A549 (cell line): ENCODE results near the gene SLC6A6. TPM values are rescaled to one million over a fixed set of nuclear protein-coding genes. Genes with fewer than 3 reads are reported as not detected.

Experiments used
- ATAC-seq, 2 experiments: fragments of 200-7000 bp in 1 of 2; fragments of >200 bp in 1 of 2; cut with Nextera tagmentation in 1 of 2; cut with Tn5 transposase in 1 of 2; 3 replicates each; pipeline versions ENCODE4 v1.8.0 to v1.9.1; 2018 to 2020; ENCODE audit warnings: mild to moderate bottlenecking in 1 of 2, moderate library complexity in 1 of 2
- CTCF ChIA-PET: fragments of 300-600 bp; sonication (Branson Sonifier 250); formaldehyde crosslinking; extraction: SDS; loops from one replicate; lab custom pipeline; 2021; ENCODE audit warnings: antibody characterized with exemption, inconsistent platforms; lab: Yijun Ruan, JAX
- POLR2A ChIA-PET: fragments of 350-600 bp; formaldehyde crosslinking; extraction: SDS; loops from one replicate; lab custom pipeline; 2021; ENCODE audit warnings: antibody characterized with exemption, inconsistent platforms; lab: Yijun Ruan, JAX
- DNase-seq, 2 experiments: peaks; one replicate each; pipeline versions ENCODE4 v3.0.0 to v3.0.0-alpha.2; 2011 to 2016; ENCODE audit warnings: low read depth in 1 of 2, low spot score in 1 of 2
- FAIRE-seq: peaks from 2 replicates; lab custom pipeline; 2011; peaks lifted over from hg19 to GRCh38; lab: Jason Lieb, UNC
- H3K27ac ChIP-seq, 2 experiments: fragments of >200 bp; sonication (Bioruptor Twin); formaldehyde crosslinking; 3 replicates each; pipeline ENCODE4 v1.5.1; 2016 to 2017
- H3K4me1 ChIP-seq: fragments of >200 bp; sonication (Bioruptor Twin); formaldehyde crosslinking; 3 replicates; pipeline ENCODE4 v1.6.1; 2016
- H3K4me2 ChIP-seq: fragments of >200 bp; sonication (Bioruptor Twin); formaldehyde crosslinking; 3 replicates; pipeline ENCODE4 v1.6.1; 2016
- H3K4me3 ChIP-seq: fragments of >200 bp; sonication (Bioruptor Twin); formaldehyde crosslinking; 3 replicates; pipeline ENCODE4 v1.5.1; 2016
- H3K9me3 ChIP-seq: fragments of >200 bp; sonication (Bioruptor Twin); formaldehyde crosslinking; 3 replicates; pipeline ENCODE4 v1.6.1; 2016
- CBX2 ChIP-seq: fragments of 200-600 bp; sonication (generic); IDR thresholded peaks from 2 replicates; pipeline ENCODE4 v1.6.1; 2016; ENCODE audit warnings: low read depth, mild to moderate bottlenecking, borderline replicate concordance
- CBX8 ChIP-seq: fragments of 200-600 bp; sonication (generic); IDR thresholded peaks from 2 replicates; pipeline ENCODE4 v1.6.1; 2016
- EHMT2 ChIP-seq: fragments of 200-600 bp; sonication (generic); IDR thresholded peaks from 2 replicates; pipeline ENCODE4 v1.6.1; 2016; ENCODE audit warnings: antibody characterized with exemption, low read depth, mild to moderate bottlenecking, moderate library complexity
- EP300 ChIP-seq, 2 experiments: fragments of >200 bp; sonication (Bioruptor Twin); formaldehyde crosslinking; IDR thresholded peaks; 2 replicates in 1 of 2; 3 replicates in 1 of 2; pipeline ENCODE4 v1.6.1; 2016 to 2017
- FOSB ChIP-seq: fragments of 250-450 bp; sonication (Bioruptor Pico); IDR thresholded peaks from 2 replicates; pipeline ENCODE4 v1.5.0; 2020; ENCODE audit warnings: mild to moderate bottlenecking, moderate library complexity
- FOXS1 ChIP-seq: fragments of 250-450 bp; sonication (Bioruptor Pico); IDR thresholded peaks from 2 replicates; pipeline ENCODE4 v1.5.0; 2020; ENCODE audit warnings: mild to moderate bottlenecking, moderate library complexity
- GATA3 ChIP-seq: IDR thresholded peaks from 2 replicates; pipeline ENCODE4 v1.6.1; 2012; ENCODE audit warnings: borderline replicate concordance
- HDAC2 ChIP-seq: fragments of 200-600 bp; sonication (generic); IDR thresholded peaks from 2 replicates; pipeline ENCODE4 v1.6.1; 2016
- HOXB13 ChIP-seq: fragments of 250-450 bp; sonication (Bioruptor Pico); IDR thresholded peaks from 2 replicates; pipeline ENCODE4 v1.5.0; 2020; ENCODE audit warnings: low read depth, mild to moderate bottlenecking, moderate library complexity
- KDM1A ChIP-seq: fragments of 200-600 bp; sonication (generic); IDR thresholded peaks from 2 replicates; pipeline ENCODE4 v1.6.1; 2016; ENCODE audit warnings: low read depth, mild to moderate bottlenecking
- KDM5A ChIP-seq: fragments of 200-600 bp; sonication (generic); IDR thresholded peaks from 2 replicates; pipeline ENCODE4 v1.6.1; 2016; ENCODE audit warnings: antibody characterized with exemption, mild to moderate bottlenecking
- PHF8 ChIP-seq: fragments of 200-600 bp; sonication (generic); IDR thresholded peaks from 2 replicates; pipeline ENCODE4 v1.6.1; 2016; ENCODE audit warnings: low read depth, mild to moderate bottlenecking, antibody characterized with exemption, moderate library complexity, borderline replicate concordance
- POLR2A ChIP-seq: IDR thresholded peaks from 2 replicates; pipeline ENCODE4 v1.6.1; 2012; ENCODE audit warnings: mild to moderate bottlenecking, low read length
- POLR2AphosphoS2 ChIP-seq: conservative IDR thresholded peaks from 2 replicates; pipeline ENCODE4 v1.6.1; 2012; ENCODE audit warnings: low read length, improper control_type of control experiment, inconsistent platforms
- RARB ChIP-seq: fragments of 250-450 bp; sonication (Bioruptor Pico); IDR thresholded peaks from 2 replicates; pipeline ENCODE4 v1.8.0; 2021; ENCODE audit warnings: mild to moderate bottlenecking, moderate library complexity
- RFX5 ChIP-seq: fragments of 450-650 bp; IDR thresholded peaks from 2 replicates; pipeline ENCODE4 v1.7.1; 2014; ENCODE audit warnings: antibody characterized with exemption, mild to moderate bottlenecking, moderate library complexity
- RNF2 ChIP-seq: fragments of 200-600 bp; sonication (generic); IDR thresholded peaks from 2 replicates; pipeline ENCODE4 v1.6.1; 2016; ENCODE audit warnings: low read depth, mild to moderate bottlenecking, antibody characterized with exemption, moderate library complexity, borderline replicate concordance
- SMC3 ChIP-seq: fragments of >200 bp; sonication (Bioruptor Twin); formaldehyde crosslinking; IDR thresholded peaks from 3 replicates; pipeline ENCODE4 v1.6.1; 2018; ENCODE audit warnings: inconsistent platforms
- TP53 ChIP-seq: fragments of 250-450 bp; sonication (Bioruptor Pico); IDR thresholded peaks from 2 replicates; pipeline ENCODE4 v1.5.0; 2021; ENCODE audit warnings: mild to moderate bottlenecking, moderate library complexity
- ZFP36 ChIP-seq: fragments of 450-650 bp; IDR thresholded peaks from 2 replicates; pipeline ENCODE4 v1.6.1; 2014; ENCODE audit warnings: borderline replicate concordance; ENCODE audit not compliant: partially characterized antibody
- ZNF302 ChIP-seq: fragments of 250-450 bp; sonication (Bioruptor Pico); IDR thresholded peaks from 2 replicates; pipeline ENCODE4 v1.9.0; 2021; ENCODE audit warnings: inconsistent platforms, mild to moderate bottlenecking, moderate library complexity
- ZSCAN20 ChIP-seq: fragments of 250-450 bp; sonication (Bioruptor Pico); IDR thresholded peaks from 2 replicates; pipeline ENCODE4 v1.8.0; 2022; ENCODE audit warnings: mild to moderate bottlenecking, moderate library complexity
- WGBS: methylation state at CpG from one replicate; pipeline ENCODE4 v1.1.6; 2017; ENCODE audit errors: missing lambda C conversion rate; 5-methylcytosine and 5-hydroxymethylcytosine counted together
- polyA plus RNA-seq, 4 experiments: library from polyadenylated mRNA; depleted of rRNA in 3 of 4; stranded (reverse); fragments of >200 nt; fragmentation: RNase III in 1 of 4; extraction: RNeasy Plus Mini Kit Qiagen cat#74134 plus additional on column Dnase treatment in 1 of 4; gene quantifications; 2 replicates in 3 of 4; 3 replicates in 1 of 4; pipeline ENCODE4 v1.2.3, GENCODE V29; 2011 to 2017
- TF ChIP-seq, protein P1 (sequence below): fragments of 200-600 bp; sonication (generic); IDR thresholded peaks from 2 replicates; pipeline ENCODE4 v1.6.1; 2016; ENCODE audit warnings: antibody characterized with exemption, mild to moderate bottlenecking, moderate library complexity
- TF ChIP-seq, protein P2 (sequence below): fragments of 150-350 bp; IDR thresholded peaks from 2 replicates; pipeline ENCODE4 v1.6.1; 2014; ENCODE audit warnings: low read depth, mild to moderate bottlenecking, low read length
- TF ChIP-seq, protein P3 (sequence below): fragments of >200 bp; sonication (Bioruptor Twin); formaldehyde crosslinking; IDR thresholded peaks from 3 replicates; pipeline ENCODE4 v1.5.1; 2016

The SLC6A6 gene
- polyA plus RNA-seq, 2 of the 4 experiments (the other 2 are of a cell fraction): 73.3 to 73.8 TPM

DNA sequence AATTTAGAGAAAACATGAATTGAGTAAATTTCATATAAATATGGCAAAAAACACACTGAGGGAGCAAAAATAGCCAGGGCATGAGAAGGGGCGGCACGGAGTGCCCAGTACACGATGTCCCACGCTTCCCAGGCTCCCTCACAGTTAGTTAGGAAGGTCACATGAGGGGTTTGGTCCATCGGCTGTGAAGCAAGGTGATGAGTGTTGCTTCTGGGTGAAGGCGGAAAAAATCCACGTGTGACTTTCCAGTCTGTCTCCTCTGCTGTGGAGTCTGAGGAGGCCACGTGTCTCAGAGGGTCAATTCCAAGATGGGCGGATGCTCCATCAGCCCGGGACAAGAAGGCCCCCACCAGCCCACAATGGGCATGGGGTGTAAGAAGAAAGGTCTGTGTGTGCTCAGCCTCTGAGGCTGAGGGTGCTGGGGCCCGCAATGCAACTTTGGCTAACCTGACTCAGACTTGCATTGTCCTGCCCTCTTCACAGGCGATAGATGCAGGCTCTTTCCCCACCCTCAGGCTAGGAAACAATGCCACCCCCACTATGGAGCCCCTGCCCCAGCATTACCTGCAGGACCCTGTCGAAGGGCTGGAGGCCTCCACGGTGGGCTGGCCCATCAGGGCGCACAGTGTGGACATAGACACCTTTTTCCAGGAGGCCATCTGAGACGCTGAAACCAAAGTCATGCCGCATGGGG lies 92.0 kb downstream of the SLC6A6 start:
- no peaks in the 10 kb centered on the region for H3K9me3 ChIP-seq
- FAIRE-seq: no peak
- POLR2A ChIA-PET: no interaction called here
- TF ChIP-seq KDM5A: no peak
- TF ChIP-seq, protein P1, sequence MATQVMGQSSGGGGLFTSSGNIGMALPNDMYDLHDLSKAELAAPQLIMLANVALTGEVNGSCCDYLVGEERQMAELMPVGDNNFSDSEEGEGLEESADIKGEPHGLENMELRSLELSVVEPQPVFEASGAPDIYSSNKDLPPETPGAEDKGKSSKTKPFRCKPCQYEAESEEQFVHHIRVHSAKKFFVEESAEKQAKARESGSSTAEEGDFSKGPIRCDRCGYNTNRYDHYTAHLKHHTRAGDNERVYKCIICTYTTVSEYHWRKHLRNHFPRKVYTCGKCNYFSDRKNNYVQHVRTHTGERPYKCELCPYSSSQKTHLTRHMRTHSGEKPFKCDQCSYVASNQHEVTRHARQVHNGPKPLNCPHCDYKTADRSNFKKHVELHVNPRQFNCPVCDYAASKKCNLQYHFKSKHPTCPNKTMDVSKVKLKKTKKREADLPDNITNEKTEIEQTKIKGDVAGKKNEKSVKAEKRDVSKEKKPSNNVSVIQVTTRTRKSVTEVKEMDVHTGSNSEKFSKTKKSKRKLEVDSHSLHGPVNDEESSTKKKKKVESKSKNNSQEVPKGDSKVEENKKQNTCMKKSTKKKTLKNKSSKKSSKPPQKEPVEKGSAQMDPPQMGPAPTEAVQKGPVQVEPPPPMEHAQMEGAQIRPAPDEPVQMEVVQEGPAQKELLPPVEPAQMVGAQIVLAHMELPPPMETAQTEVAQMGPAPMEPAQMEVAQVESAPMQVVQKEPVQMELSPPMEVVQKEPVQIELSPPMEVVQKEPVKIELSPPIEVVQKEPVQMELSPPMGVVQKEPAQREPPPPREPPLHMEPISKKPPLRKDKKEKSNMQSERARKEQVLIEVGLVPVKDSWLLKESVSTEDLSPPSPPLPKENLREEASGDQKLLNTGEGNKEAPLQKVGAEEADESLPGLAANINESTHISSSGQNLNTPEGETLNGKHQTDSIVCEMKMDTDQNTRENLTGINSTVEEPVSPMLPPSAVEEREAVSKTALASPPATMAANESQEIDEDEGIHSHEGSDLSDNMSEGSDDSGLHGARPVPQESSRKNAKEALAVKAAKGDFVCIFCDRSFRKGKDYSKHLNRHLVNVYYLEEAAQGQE: no peak
- TF ChIP-seq, protein P2, sequence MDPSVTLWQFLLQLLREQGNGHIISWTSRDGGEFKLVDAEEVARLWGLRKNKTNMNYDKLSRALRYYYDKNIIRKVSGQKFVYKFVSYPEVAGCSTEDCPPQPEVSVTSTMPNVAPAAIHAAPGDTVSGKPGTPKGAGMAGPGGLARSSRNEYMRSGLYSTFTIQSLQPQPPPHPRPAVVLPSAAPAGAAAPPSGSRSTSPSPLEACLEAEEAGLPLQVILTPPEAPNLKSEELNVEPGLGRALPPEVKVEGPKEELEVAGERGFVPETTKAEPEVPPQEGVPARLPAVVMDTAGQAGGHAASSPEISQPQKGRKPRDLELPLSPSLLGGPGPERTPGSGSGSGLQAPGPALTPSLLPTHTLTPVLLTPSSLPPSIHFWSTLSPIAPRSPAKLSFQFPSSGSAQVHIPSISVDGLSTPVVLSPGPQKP: no peak
- no peak for TF ChIP-seq ZFP36
- TF ChIP-seq RARB: no peak
- no peak for TF ChIP-seq HDAC2
- no peak for TF ChIP-seq ZNF302 (CRISPR knock-in tag)
- no peak for TF ChIP-seq POLR2AphosphoS2
- TF ChIP-seq CBX8: no peak
- no peak for TF ChIP-seq CBX2
- TF ChIP-seq EHMT2: no peak
- TF ChIP-seq FOXS1 (CRISPR knock-in tag): no peak
- TF ChIP-seq, all 56 proteins: peak for 0
- Histone ChIP-seq H3K27ac (no peak overlapping the region), H3K4me2 (no peak overlapping the region), H3K4me3 (no peak overlapping the region), H3K4me1 (peaks cover 8% of the 10 kb centered on the region; the same call in 2 of the 3 replicates)
- ATAC-seq (no peak), DNase-seq (no peak)
- 85% methylated on average over 16 of the region's 17 CpGs for WGBS
- CTCF ChIA-PET: interaction anchor here (6.8 kb wide), 1 partner anchor 15 kb away, joined by 49 read pairs; no protein-coding TSS in a partner anchor

DNA sequence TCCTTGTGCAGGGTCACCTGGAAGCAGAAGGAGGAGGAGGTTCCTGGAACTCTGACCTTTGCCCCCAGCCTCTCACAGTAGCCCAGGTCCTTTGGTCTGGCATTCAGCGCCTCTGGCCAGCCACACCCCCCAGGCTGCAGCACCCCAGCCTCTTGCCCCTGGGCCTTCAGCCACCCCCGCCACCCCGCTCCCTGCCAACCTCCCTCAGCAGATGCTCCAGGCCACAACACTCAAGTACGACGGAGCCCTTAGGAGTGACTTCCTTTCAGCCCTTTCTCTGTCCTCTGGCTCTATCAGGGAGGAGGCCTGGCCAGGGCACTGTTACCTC lies 92.5 kb downstream of the SLC6A6 start:
- ChIA-PET CTCF (interaction anchor here (6.8 kb wide), 1 partner anchor 15 kb away, joined by 49 read pairs; no protein-coding TSS in a partner anchor), POLR2A (no interaction called here)
- H3K4me1 ChIP-seq: peaks cover 8% of the 10 kb centered on the region; the same call in 2 of the 3 replicates
- ATAC-seq: no peak
- DNase-seq: no peak
- H3K4me2 ChIP-seq: no peak overlapping the region
- no peak overlapping the region for H3K27ac ChIP-seq
- TF ChIP-seq ZSCAN20 (CRISPR knock-in tag) (no peak), EP300 (IDR thresholded peaks at IDR 0.05) (no peak), HOXB13 (CRISPR knock-in tag) (no peak), RNF2 (no peak)
- no peak for FAIRE-seq
- 93% methylated on average over 5 of the region's 5 CpGs for WGBS
- no peak overlapping the region for H3K4me3 ChIP-seq
- H3K9me3 ChIP-seq: no peaks in the 10 kb centered on the region

DNA sequence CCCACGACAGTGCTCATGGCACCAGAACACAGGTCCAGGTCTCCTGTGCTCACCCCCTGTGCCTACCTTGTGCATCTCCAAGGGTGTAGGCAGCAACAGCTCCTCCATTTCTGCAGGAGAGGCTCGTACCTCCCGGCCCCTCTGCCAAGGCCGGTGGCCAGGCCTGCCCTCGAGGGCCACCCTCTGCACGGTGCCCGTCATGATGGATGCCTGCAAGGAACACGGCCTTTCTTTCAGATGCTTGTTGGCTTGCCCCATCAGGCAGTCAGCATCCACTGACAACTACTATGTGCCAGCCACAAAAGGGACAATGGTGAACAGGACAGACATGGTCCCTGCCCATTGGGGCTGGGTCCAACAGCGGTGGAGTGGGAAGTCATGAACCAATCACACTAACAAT lies 93.9 kb downstream of the SLC6A6 start:
- ATAC-seq: no peak
- Histone ChIP-seq H3K4me2 (no peak overlapping the region), H3K9me3 (no peaks in the 10 kb centered on the region), H3K4me3 (no peak overlapping the region), H3K4me1 (no peaks in the 10 kb centered on the region), H3K27ac (no peak overlapping the region)
- no peak for DNase-seq
- 91% methylated on average over 5 of the region's 9 CpGs for WGBS
- ChIA-PET POLR2A (no interaction called here), CTCF (interaction anchor here (1.2 to 6.8 kb wide), 2 partner anchors 13 to 16 kb away, joined by 3 to 49 read pairs; no protein-coding TSS in a partner anchor)
- FAIRE-seq: no peak
- TF ChIP-seq PHF8 (no peak), ZSCAN20 (CRISPR knock-in tag) (no peak), GATA3 (no peak), TP53 (CRISPR knock-in tag) (no peak), POLR2A (no peak), CBX2 (no peak), RFX5 (no peak), RNF2 (no peak), FOSB (no peak), SMC3 (no peak), KDM1A (no peak)
- TF ChIP-seq, protein P3, sequence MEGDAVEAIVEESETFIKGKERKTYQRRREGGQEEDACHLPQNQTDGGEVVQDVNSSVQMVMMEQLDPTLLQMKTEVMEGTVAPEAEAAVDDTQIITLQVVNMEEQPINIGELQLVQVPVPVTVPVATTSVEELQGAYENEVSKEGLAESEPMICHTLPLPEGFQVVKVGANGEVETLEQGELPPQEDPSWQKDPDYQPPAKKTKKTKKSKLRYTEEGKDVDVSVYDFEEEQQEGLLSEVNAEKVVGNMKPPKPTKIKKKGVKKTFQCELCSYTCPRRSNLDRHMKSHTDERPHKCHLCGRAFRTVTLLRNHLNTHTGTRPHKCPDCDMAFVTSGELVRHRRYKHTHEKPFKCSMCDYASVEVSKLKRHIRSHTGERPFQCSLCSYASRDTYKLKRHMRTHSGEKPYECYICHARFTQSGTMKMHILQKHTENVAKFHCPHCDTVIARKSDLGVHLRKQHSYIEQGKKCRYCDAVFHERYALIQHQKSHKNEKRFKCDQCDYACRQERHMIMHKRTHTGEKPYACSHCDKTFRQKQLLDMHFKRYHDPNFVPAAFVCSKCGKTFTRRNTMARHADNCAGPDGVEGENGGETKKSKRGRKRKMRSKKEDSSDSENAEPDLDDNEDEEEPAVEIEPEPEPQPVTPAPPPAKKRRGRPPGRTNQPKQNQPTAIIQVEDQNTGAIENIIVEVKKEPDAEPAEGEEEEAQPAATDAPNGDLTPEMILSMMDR: no peak
- TF ChIP-seq, protein P2: no peak
